OCI-LY3 (cell line): Measurements from ENCODE around the gene PPP1R26.

Source experiments
- H2AFZ ChIP-seq: fragments of 200-600, 300-600 bp; shearing (Covaris generic); 2 replicates; pipeline ENCODE4 v1.6.0; 2014; ENCODE audit warnings: antibody characterized with exemption, low read depth, low read length
- H3K27ac ChIP-seq: fragments of 200-600, 300-600 bp; sonication (generic); 2 replicates; pipeline ENCODE4 v1.5.1; 2014; ENCODE audit warnings: mild to moderate bottlenecking, low read length, moderate library complexity, mixed read lengths
- H3K27me3 ChIP-seq: fragments of 200-600, 300-600 bp; sonication (generic); 2 replicates; pipeline ENCODE4 v1.6.1; 2014; ENCODE audit warnings: low read depth, low read length, mixed read lengths
- H3K36me3 ChIP-seq: fragments of 200-600, 300-600 bp; sonication (generic); replicated peaks from 2 replicates; pipeline ENCODE3; 2014; ENCODE audit warnings: low read depth, low read length, mixed read lengths
- H3K4me1 ChIP-seq: fragments of 300-600, 200-600 bp; sonication (generic); 2 replicates; pipeline ENCODE4 v1.6.1; 2014; ENCODE audit warnings: low read length, mixed read lengths
- H3K4me2 ChIP-seq: fragments of 200-600, 300-600 bp; sonication (generic); 2 replicates; pipeline ENCODE4 v1.6.1; 2014; ENCODE audit warnings: low read length, mixed read lengths
- H3K4me3 ChIP-seq: fragments of 300-600, 200-600 bp; sonication (generic); 2 replicates; pipeline ENCODE4 v1.5.1; 2014; ENCODE audit warnings: antibody characterized with exemption, mild to moderate bottlenecking, low read length, moderate library complexity
- H3K79me2 ChIP-seq: fragments of 300-600, 200-600 bp; shearing (Covaris generic); 2 replicates; pipeline ENCODE4 v1.6.1; 2014; ENCODE audit warnings: mild to moderate bottlenecking, low read length, mixed read lengths
- H3K9ac ChIP-seq: fragments of 300-600, 200-600 bp; shearing (Covaris generic); 2 replicates; pipeline ENCODE4 v1.6.0; 2014; ENCODE audit warnings: mild to moderate bottlenecking, low read length, moderate library complexity
- H3K9me3 ChIP-seq: fragments of 200-600, 300-600 bp; shearing (Covaris generic); 2 replicates; pipeline ENCODE4 v1.6.1; 2014; ENCODE audit warnings: low read length, mixed read lengths; ENCODE audit not compliant: insufficient read depth
- H4K20me1 ChIP-seq: fragments of 200-600, 300-600 bp; sonication (generic); 2 replicates; pipeline ENCODE4 v1.6.1; 2016; ENCODE audit warnings: low read length, mixed read lengths; ENCODE audit not compliant: insufficient read depth
- EZH2phosphoT487 ChIP-seq: fragments of 200-600 bp; shearing (Covaris generic); IDR thresholded peaks from 2 replicates; pipeline ENCODE4 v1.6.1; 2018; ENCODE audit warnings: antibody characterized with exemption, mixed run types, low read depth
- TF ChIP-seq, protein P1 (sequence below): fragments of 200-600, 300-600 bp; sonication (generic); IDR thresholded peaks from 2 replicates; pipeline ENCODE4 v1.5.1; 2014; ENCODE audit warnings: antibody characterized with exemption, low read length, low read depth

Gene PPP1R26

GRCh38 chr9:135536216-135536615 lies 56.6 kb downstream of the PPP1R26 start:
- H2AFZ ChIP-seq, result no peak overlapping the region
- H3K9me3 ChIP-seq, result no peaks in the 10 kb centered on the region
- no peak overlapping the region for H3K4me2 ChIP-seq
- H3K27me3 ChIP-seq, result peaks cover 1% of the 10 kb centered on the region; the same call in 1 of the 2 replicates
- H3K4me1 ChIP-seq, result peaks cover 8% of the 10 kb centered on the region
- H3K27ac ChIP-seq, result no peak overlapping the region
- no peaks in the 10 kb centered on the region for H4K20me1 ChIP-seq
- no peak for TF ChIP-seq EZH2phosphoT487
- TF ChIP-seq, protein P1, sequence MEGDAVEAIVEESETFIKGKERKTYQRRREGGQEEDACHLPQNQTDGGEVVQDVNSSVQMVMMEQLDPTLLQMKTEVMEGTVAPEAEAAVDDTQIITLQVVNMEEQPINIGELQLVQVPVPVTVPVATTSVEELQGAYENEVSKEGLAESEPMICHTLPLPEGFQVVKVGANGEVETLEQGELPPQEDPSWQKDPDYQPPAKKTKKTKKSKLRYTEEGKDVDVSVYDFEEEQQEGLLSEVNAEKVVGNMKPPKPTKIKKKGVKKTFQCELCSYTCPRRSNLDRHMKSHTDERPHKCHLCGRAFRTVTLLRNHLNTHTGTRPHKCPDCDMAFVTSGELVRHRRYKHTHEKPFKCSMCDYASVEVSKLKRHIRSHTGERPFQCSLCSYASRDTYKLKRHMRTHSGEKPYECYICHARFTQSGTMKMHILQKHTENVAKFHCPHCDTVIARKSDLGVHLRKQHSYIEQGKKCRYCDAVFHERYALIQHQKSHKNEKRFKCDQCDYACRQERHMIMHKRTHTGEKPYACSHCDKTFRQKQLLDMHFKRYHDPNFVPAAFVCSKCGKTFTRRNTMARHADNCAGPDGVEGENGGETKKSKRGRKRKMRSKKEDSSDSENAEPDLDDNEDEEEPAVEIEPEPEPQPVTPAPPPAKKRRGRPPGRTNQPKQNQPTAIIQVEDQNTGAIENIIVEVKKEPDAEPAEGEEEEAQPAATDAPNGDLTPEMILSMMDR, result no peak
- H3K79me2 ChIP-seq, result no peaks in the 10 kb centered on the region
- H3K4me3 ChIP-seq, result no peak overlapping the region
- H3K9ac ChIP-seq, result no peak overlapping the region
- H3K36me3 ChIP-seq, result no peaks in the 10 kb centered on the region
